Kidney (tissue), 14 donors: ENCODE results near the gene CHMP1A. TPM values are rescaled to one million over a fixed set of nuclear protein-coding genes. Genes with fewer than 3 reads are reported as not detected.
A peak's percentile ranks its signal among the peaks of the same experiment; 100 is the strongest.
"Not testable (repeated sequence)": the region's sequence is repeated elsewhere in the genome, so short reads cannot be mapped to it uniquely, and the experiment has no call there.

ENCODE experiments used
- DNase-seq, 5 donors: peaks; one replicate each; pipeline ENCODE4 v3.0.0-alpha.2; 2013 to 2020
- FAIRE-seq: peaks from 2 replicates; lab custom pipeline; 2012; peaks lifted over from hg19 to GRCh38; lab: Jason Lieb, UNC
- H3K27ac ChIP-seq, 2 donors: one replicate each; pipeline ENCODE4 v1.7.0; 2013; ENCODE audit warnings: low read depth in 2 of 2, low read length in 2 of 2, inconsistent platforms in 1 of 2
- H3K27me3 ChIP-seq: one replicate; pipeline ENCODE4 v1.7.1; 2013; ENCODE audit warnings: low read length, inconsistent platforms; ENCODE audit not compliant: control insufficient read depth, insufficient read depth
- H3K36me3 ChIP-seq, 3 donors: one replicate each; pipeline versions ENCODE4 v1.7.0 to v1.7.1; 2013; ENCODE audit warnings: low read length in 3 of 3, control low read depth in 1 of 3, inconsistent platforms in 1 of 3; ENCODE audit not compliant: insufficient read depth in 3 of 3, control insufficient read depth in 2 of 3
- H3K4me1 ChIP-seq, 3 donors: one replicate each; pipeline versions ENCODE4 v1.7.0 to v1.7.1; 2013; ENCODE audit warnings: low read length in 3 of 3, inconsistent platforms in 1 of 3, low read depth in 1 of 3; ENCODE audit not compliant: control insufficient read depth in 2 of 3, insufficient read depth in 2 of 3
- H3K4me3 ChIP-seq, 3 donors: one replicate each; pipeline versions ENCODE4 v1.7.0 to v1.8.1; 2013; ENCODE audit warnings: low read length in 3 of 3, control low read depth in 1 of 3, inconsistent platforms in 1 of 3
- H3K9ac ChIP-seq, 3 donors: one replicate each; pipeline versions ENCODE4 v1.7.0 to v1.7.1; 2013; ENCODE audit warnings: low read length in 3 of 3, control low read depth in 1 of 3, inconsistent platforms in 1 of 3
- H3K9me3 ChIP-seq, 3 donors: one replicate each; pipeline versions ENCODE4 v1.7.0 to v1.7.1; 2013; ENCODE audit warnings: low read length in 3 of 3, control low read depth in 1 of 3, inconsistent platforms in 1 of 3; ENCODE audit not compliant: control insufficient read depth in 2 of 3, insufficient read depth in 1 of 3
- CTCF ChIP-seq: IDR thresholded peaks from 3 replicates; pipeline ENCODE4 v1.5.1; 2012; ENCODE audit warnings: mild to moderate bottlenecking, moderate library complexity, borderline replicate concordance; ENCODE audit not compliant: insufficient read depth; ENCODE audit errors: extremely low read depth
- intact Hi-C: fragments of 100-400 bp; cut with DNase I; formaldehyde crosslinking; loops from one replicate; pipeline ENCODE4 v1.11.1; 2022
- polyA plus RNA-seq: library from polyadenylated mRNA; stranded (reverse); fragments of 350-450 nt; fragmentation: Illumina TruSeq; extraction: RNeasy Lipid Tissue Mini Kit (QIAGEN cat#74804); gene quantifications from one replicate; pipeline ENCODE4 v1.2.3, GENCODE V29; 2014; ENCODE audit warnings: low read depth, low replicate concordance; ENCODE audit not compliant: insufficient read depth
- total RNA-seq: library from RNA; stranded (reverse); fragmentation: NEBNext Ultra II Directional; extraction: Animal tissue kit (Norgen Biotek cat#: 25700); gene quantifications from one replicate; pipeline ENCODE4 v1.2.1, GENCODE V29; 2021
- donor health status: control.
- donor health status: control.
- donor health status: control.
- donor health status: control.
- donor health status: control.
- donor health status: DM: yes; HTN: yes; CAD: no.
- donor health status: Normal renal cell carcinoma (clear cell type).

The CHMP1A gene
- total and polyA plus RNA-seq, 2 donors from 2014 or later, result 71.3 to 96.1 TPM

GRCh38 chr16:89695086-89695874, 37.8 kb upstream of the CHMP1A start:
- FAIRE-seq (no peak), DNase-seq (peak in 2 of 5 donors; percentile 45 to 73)
- H3K27me3 ChIP-seq, result no peaks in the 10 kb centered on the region

GRCh38 chr16:89694784-89695085, 37.2 kb upstream of the CHMP1A start:
- H3K27ac ChIP-seq, intact Hi-C loops, H3K4me1 ChIP-seq, FAIRE-seq, DNase-seq, H3K27me3 ChIP-seq, H3K9me3 ChIP-seq, H3K4me3 ChIP-seq, H3K9ac ChIP-seq: not testable (repeated sequence)
- peaks cover 3 to 33% (median 18%) of the 10 kb centered on the region in 3 donors for H3K36me3 ChIP-seq

More at GRCh38 chr16:89695086-89695874, 37.8 kb upstream of the CHMP1A start:
- intact Hi-C loops, result no loop called here
- Histone ChIP-seq H3K9ac (no peak overlapping the region), H3K36me3 (peaks cover 3 to 32% (median 14%) of the 10 kb centered on the region in 3 donors), H3K9me3 (no peaks in the 10 kb centered on the region), H3K4me3 (no peak overlapping the region), H3K4me1 (peaks cover 0 to 3% (median under 1%) of the 10 kb centered on the region in 3 donors), H3K27ac (no peak overlapping the region)
- no peak for TF ChIP-seq CTCF

DNA sequence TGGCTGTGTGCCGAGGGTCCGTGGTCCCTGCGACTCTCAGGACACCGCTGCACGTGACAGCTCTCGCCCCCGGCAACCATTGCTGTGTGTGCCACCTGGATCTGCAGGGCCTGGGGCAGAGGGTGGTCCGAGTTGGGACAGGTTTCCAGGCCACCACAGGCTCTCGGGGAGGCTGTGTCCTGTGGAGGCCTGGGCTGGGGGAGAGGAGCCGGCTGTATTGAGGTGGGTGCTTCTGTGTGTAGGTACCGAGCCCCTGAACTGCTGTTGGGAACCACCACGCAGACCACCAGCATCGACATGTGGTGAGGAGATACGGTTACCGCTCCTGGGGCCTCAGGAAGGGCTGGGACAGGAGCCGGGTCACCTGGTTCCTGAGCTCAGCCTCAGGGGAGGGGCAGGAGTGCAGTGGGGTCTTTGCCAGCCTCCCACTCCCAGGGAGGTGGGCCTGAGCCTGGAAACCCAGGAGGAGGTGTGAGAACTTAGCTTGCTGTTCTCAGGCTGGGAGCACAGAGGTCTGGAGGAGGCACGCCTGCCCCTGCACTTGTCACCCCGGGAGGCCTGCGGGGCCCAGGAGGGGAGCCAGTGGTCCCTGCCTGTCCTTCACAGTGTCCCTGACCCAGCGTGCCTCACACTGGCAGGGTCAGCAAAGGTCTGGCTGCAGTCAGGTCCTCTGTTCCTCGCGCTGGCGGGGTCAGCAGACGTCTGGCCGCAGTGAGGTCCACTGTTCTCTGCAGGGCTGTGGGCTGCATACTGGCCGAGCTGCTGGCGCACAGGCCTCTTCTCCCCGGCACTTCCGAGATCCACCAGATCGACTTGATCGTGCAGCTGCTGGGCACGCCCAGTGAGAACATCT, 36.6 kb upstream of the CHMP1A start:
- no peak overlapping the region for H3K27ac ChIP-seq
- peaks cover 3 to 39% (median 22%) of the 10 kb centered on the region in 3 donors for H3K36me3 ChIP-seq
- no peaks in the 10 kb centered on the region for H3K27me3 ChIP-seq
- DNase-seq (peak in 4 of 5 donors; percentile 9 to 72 (median 38)), FAIRE-seq (no peak)
- H3K9me3 ChIP-seq, result no peaks in the 10 kb centered on the region
- intact Hi-C loops, result no loop called here
- no peak overlapping the region for H3K4me3 ChIP-seq
- no peak overlapping the region for H3K9ac ChIP-seq
- no peaks in the 10 kb centered on the region for H3K4me1 ChIP-seq
- TF ChIP-seq CTCF, result no peak

GRCh38 chr16:89693289-89693731, 35.8 kb upstream of the CHMP1A start:
- no peak for FAIRE-seq
- Histone ChIP-seq H3K36me3 (peaks cover 3 to 40% (median 23%) of the 10 kb centered on the region in 3 donors), H3K4me3 (no peak overlapping the region), H3K27ac (no peak overlapping the region), H3K27me3 (no peaks in the 10 kb centered on the region), H3K9ac (no peak overlapping the region), H3K9me3 (no peaks in the 10 kb centered on the region), H3K4me1 (peaks cover 0 to 2% (median 0%) of the 10 kb centered on the region in 3 donors)
- intact Hi-C loops, result no loop called here
- peak in 2 of 5 donors; percentile 38 to 62 for DNase-seq
- no peak for TF ChIP-seq CTCF
